GM15510 (cell line): ENCODE results near the gene UBE2J2.

Source experiments
- POLR2A ChIP-seq: IDR thresholded peaks from 3 replicates; pipeline ENCODE4 v1.6.1; 2011; ENCODE audit warnings: borderline replicate concordance; ENCODE audit not compliant: insufficient read length; ENCODE audit errors: extremely low read depth

The UBE2J2 gene

GRCh38 chr1:1293263-1294249 is 19.9 kb upstream of the UBE2J2 start:
- TF ChIP-seq POLR2A = no peak

DNA sequence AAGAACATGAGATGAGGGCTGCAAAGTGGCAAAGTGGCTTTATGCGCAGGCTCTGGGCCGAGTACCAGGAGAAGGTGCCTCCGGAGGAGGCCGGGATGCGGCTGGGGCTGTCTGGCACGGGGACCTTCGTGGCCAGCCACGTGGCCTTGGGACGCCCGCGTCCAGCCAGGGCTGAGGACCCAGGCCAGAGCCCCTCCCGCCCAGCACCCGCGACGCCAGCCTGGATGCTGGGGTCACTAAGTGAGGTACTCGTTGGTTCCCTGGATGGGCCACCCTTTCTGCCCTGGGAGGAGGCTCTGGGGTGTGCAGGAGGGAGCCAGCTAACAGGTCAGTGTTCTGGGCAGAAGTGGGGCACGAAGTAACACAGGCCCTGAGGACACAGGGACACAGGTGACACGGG is 19.2 kb upstream of the UBE2J2 start:
- TF ChIP-seq POLR2A = no peak

DNA sequence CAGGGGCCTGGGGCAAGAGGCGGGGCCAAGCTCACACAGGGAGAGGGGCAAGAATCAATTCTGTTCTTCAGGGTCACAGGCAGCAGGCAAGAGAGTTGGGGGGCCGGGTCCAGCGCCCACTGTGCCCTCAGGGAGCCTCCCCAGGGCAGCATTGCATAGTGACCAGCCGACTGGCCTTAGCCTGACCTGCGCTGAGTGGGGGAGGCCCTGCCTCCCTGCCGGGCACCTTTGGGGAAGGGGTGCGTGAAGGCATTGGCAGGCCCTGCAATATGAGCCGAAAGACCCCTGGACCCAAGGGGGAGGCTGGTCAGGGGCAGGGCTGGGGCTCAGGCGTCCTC is 18.8 kb upstream of the UBE2J2 start:
- TF ChIP-seq POLR2A = no peak

- no peak for TF ChIP-seq POLR2A
These were observed 18.1 kb upstream of the UBE2J2 start for GRCh38 chr1:1291548-1292441.

GRCh38 chr1:1291023-1291528 is 17.4 kb upstream of the UBE2J2 start:
- no peak for TF ChIP-seq POLR2A

DNA sequence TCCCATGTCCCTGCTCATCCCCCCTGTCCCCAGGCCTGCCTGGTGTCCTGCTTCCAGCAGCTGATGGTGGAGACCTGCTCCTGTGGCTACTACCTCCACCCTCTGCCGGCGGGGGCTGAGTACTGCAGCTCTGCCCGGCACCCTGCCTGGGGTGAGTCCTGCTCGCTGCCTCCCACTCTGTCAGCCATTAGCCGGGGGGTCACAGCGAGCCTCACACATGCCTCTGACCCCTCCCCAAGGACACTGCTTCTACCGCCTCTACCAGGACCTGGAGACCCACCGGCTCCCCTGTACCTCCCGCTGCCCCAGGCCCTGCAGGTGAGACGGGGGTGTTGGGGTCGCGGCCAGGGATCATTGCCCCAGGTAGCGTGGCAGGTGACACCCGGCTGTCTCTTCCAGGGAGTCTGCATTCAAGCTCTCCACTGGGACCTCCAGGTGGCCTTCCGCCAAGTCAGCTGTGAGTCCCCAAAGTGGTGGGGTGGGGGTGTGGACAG is 16.6 kb upstream of the UBE2J2 start:
- no peak for TF ChIP-seq POLR2A

DNA sequence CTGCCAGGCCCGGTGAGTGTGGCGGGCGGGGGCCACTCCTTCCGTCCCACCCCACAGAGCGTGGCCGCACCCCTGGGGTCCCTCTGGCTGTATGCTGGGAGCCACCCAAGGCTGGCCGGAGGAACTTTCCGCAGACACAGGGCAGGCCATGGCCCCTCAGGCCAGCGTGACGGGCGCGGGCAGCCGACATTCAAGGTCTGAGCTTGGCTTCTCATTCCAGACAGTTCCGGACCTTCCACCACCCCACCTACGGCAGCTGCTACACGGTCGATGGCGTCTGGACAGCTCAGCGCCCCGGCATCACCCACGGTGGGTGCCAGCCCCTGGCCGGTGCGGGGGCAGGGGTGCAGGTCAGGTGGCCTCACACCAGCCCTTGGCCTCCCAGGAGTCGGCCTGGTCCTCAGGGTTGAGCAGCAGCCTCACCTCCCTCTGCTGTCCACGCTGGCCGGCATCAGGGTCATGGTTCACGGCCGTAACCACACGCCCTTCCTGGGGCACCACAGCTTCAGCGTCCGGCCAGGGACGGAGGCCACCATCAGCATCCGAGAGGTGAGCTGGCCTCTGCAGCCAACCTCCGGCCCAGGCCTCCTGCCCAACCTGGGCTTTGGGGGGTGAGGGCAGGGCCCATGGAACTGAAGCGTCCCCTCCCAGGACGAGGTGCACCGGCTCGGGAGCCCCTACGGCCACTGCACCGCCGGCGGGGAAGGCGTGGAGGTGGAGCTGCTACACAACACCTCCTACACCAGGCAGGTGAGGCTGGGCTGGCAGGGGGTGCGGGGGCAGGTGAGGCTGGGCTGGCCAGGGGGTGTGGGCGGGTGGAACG is 13.8 kb upstream of the UBE2J2 start:
- TF ChIP-seq POLR2A = no peak

GRCh38 chr1:1286313-1287261 is 12.9 kb upstream of the UBE2J2 start:
- TF ChIP-seq POLR2A = no peak

DNA sequence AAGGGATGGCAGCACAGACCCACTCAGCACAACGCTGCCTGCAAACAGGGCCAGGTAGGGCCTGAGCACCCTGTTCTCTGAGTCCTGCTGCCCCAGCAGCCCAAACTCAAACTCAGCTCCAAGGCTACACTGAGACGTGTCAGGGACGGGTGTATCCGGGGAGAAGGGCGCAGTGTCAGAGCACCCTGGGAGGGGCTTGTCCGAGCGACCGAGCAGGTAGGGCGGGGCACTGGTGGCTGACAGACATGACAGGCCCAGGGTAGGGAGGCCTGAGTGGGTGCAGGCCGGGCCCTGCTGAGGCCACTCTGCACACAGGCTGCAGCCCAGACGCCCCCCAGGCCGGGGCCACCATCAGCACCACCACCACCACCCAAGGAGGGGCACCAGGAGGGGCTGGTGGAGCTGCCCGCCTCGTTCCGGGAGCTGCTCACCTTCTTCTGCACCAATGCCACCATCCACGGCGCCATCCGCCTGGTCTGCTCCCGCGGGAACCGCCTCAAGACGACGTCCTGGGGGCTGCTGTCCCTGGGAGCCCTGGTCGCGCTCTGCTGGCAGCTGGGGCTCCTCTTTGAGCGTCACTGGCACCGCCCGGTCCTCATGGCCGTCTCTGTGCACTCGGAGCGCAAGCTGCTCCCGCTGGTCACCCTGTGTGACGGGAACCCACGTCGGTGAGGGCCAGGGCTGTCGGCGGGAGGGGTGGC is 12.1 kb upstream of the UBE2J2 start:
- no peak for TF ChIP-seq POLR2A

GRCh38 chr1:1285102-1285571 is 11.5 kb upstream of the UBE2J2 start:
- TF ChIP-seq POLR2A = no peak

DNA sequence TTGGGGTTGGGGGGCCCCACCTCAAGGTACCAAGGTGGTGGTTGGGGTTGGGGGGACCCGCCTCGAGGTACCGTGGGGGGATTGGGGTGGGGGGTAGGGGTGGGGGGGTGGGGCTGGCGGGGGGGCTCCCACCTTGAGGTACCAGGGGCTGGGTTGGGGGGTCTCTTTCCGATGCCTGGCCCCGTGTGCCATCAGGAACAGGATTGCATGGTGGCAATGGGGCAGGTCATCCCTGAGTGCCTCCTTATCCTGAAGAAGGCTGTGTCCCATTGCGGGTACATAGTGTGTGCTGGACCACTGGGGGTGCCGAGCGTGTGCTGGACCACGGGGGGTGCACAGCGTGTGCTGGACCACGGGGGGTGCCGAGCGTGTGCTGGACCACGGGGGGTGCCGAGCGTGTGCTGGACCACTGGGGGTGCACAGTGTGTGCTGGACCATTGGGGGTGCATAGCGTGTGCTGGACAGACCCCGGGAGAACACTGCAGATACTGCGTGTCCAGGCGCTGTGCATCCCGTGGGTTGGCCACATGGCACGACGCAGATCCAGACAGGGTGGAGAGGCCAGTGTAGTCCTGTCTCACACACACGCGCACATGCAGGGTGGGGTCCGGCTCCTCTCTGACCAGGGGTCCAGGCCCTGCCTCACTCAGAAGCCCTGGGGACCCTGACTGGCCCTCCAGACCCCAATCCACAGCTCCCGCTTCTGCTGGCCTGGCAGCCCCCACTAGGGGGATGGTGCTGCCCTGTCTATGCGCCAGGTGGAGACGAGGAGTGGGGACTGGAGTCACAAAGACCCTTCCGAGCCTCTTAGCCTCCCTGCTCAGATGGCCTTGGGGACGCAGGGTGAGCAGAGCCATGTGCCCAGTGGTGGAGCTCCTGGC is 10.8 kb upstream of the UBE2J2 start:
- no peak for TF ChIP-seq POLR2A

GRCh38 chr1:1283821-1284220 is 10.2 kb upstream of the UBE2J2 start:
- no peak for TF ChIP-seq POLR2A
